Neural cell (in vitro differentiated cells): ENCODE data around the gene PRELID2. TPM values are rescaled to one million over a fixed set of nuclear protein-coding genes. Genes with fewer than 3 reads are reported as not detected.

Source experiments
- H2AFZ ChIP-seq: fragments of 200-600, 300-800 bp; sonication (generic), shearing (Covaris generic); 2 replicates; pipeline ENCODE4 v1.6.0; 2014; ENCODE audit warnings: low read depth, mild to moderate bottlenecking, antibody characterized with exemption, low read length, moderate library complexity
- H3F3A ChIP-seq: fragments of 200-600 bp; shearing (Covaris generic); 2 replicates; pipeline ENCODE4 v1.6.1; 2016; ENCODE audit warnings: mild to moderate bottlenecking, moderate library complexity, mixed read lengths, antibody characterized with exemption, low read length; ENCODE audit not compliant: insufficient read depth, poor library complexity, severe bottlenecking
- H3K27ac ChIP-seq: fragments of 200-600, 300-800 bp; sonication (generic), shearing (Covaris generic); 2 replicates; pipeline ENCODE4 v1.5.1; 2014; ENCODE audit warnings: mild to moderate bottlenecking, low read length, moderate library complexity
- H3K27me3 ChIP-seq: fragments of 300-800, 200-600 bp; sonication (generic), shearing (Covaris generic); 2 replicates; pipeline ENCODE4 v1.6.0; 2014; ENCODE audit warnings: mild to moderate bottlenecking, low read depth, low read length, moderate library complexity; ENCODE audit not compliant: insufficient read depth
- H3K36me3 ChIP-seq: fragments of 300-800, 200-600 bp; sonication (generic), shearing (Covaris generic); 2 replicates; pipeline ENCODE4 v1.5.1; 2014; ENCODE audit warnings: mild to moderate bottlenecking, antibody characterized with exemption, low read length, moderate library complexity; ENCODE audit not compliant: insufficient read depth
- H3K4me2 ChIP-seq: fragments of 300-800, 200-600 bp; sonication (generic), shearing (Covaris generic); 2 replicates; pipeline ENCODE4 v1.6.0; 2014; ENCODE audit warnings: mild to moderate bottlenecking, low read length
- H3K4me3 ChIP-seq: fragments of 300-800, 200-600 bp; sonication (generic), shearing (Covaris generic); 2 replicates; pipeline ENCODE4 v1.5.1; 2014; ENCODE audit warnings: mild to moderate bottlenecking, low read length, moderate library complexity
- H3K79me2 ChIP-seq: fragments of 200-600 bp; shearing (Covaris generic); replicated peaks from 2 replicates; pipeline ENCODE4 v1.6.0; 2014; ENCODE audit warnings: mild to moderate bottlenecking, low read length, moderate library complexity; ENCODE audit not compliant: insufficient read depth
- H3K9ac ChIP-seq: fragments of 300-800, 200-600 bp; sonication (generic), shearing (Covaris generic); 2 replicates; pipeline ENCODE4 v1.6.1; 2016; ENCODE audit warnings: mild to moderate bottlenecking, low read length, mixed read lengths
- H3K9me2 ChIP-seq: fragments of 200-600 bp; shearing (Covaris generic); 2 replicates; pipeline ENCODE4 v1.6.1; 2016; ENCODE audit warnings: mild to moderate bottlenecking, low read length, mixed read lengths; ENCODE audit not compliant: insufficient read depth
- H3K9me3 ChIP-seq: fragments of 200-600, 300-800 bp; sonication (generic), shearing (Covaris generic); 2 replicates; pipeline ENCODE4 v1.6.1; 2016; ENCODE audit warnings: mild to moderate bottlenecking, mixed run types, low read length, moderate library complexity, mixed read lengths
- H4K20me1 ChIP-seq: fragments of 200-600 bp; shearing (Covaris generic); 2 replicates; pipeline ENCODE4 v1.6.1; 2016; ENCODE audit warnings: mild to moderate bottlenecking, mixed run types; ENCODE audit not compliant: insufficient read depth
- EP300 ChIP-seq: fragments of 450-650 bp; conservative IDR thresholded peaks from 2 replicates; pipeline ENCODE4 v1.6.1; 2014; ENCODE audit warnings: antibody characterized with exemption, mild to moderate bottlenecking, moderate library complexity; ENCODE audit not compliant: poor library complexity, severe bottlenecking
- EZH2 ChIP-seq: fragments of 200-600, 300-800 bp; shearing (Covaris generic), sonication (generic); IDR thresholded peaks from 2 replicates; pipeline ENCODE4 v1.6.1; 2014; ENCODE audit warnings: antibody characterized with exemption, low read length, borderline replicate concordance, mild to moderate bottlenecking; ENCODE audit not compliant: insufficient read depth, poor library complexity, severe bottlenecking
- MXI1 ChIP-seq: fragments of 450-650 bp; conservative IDR thresholded peaks from 2 replicates; pipeline ENCODE4 v1.6.1; 2014; ENCODE audit warnings: antibody characterized with exemption, mild to moderate bottlenecking; ENCODE audit not compliant: poor library complexity, severe bottlenecking
- POLR2AphosphoS5 ChIP-seq: IDR thresholded peaks from 2 replicates; pipeline ENCODE4 v1.6.1; 2012
- RAD21 ChIP-seq: fragments of 450-650 bp; conservative IDR thresholded peaks from 2 replicates; pipeline ENCODE4 v1.6.1; 2014; ENCODE audit warnings: antibody characterized with exemption, mild to moderate bottlenecking, moderate library complexity
- REST ChIP-seq: IDR thresholded peaks from 2 replicates; pipeline ENCODE4 v1.6.1; 2012; ENCODE audit warnings: borderline replicate concordance
- SMC3 ChIP-seq: fragments of 450-650 bp; conservative IDR thresholded peaks from 2 replicates; pipeline ENCODE4 v1.6.1; 2014; ENCODE audit warnings: antibody characterized with exemption, mild to moderate bottlenecking, moderate library complexity; ENCODE audit not compliant: poor library complexity
- TAF1 ChIP-seq: IDR thresholded peaks from 2 replicates; pipeline ENCODE4 v1.6.1; 2012; ENCODE audit warnings: low read depth
- polyA plus RNA-seq: library from polyadenylated mRNA; depleted of rRNA; stranded (reverse); fragments of >200 nt; gene quantifications from 2 replicates; pipeline ENCODE4 v1.2.3, GENCODE V29; 2014
- TF ChIP-seq, protein P1 (sequence below): fragments of 450-650 bp; IDR thresholded peaks from 2 replicates; pipeline ENCODE4 v1.5.1; 2014; ENCODE audit warnings: antibody characterized with exemption, mild to moderate bottlenecking, moderate library complexity; ENCODE audit not compliant: poor library complexity, severe bottlenecking

Gene PRELID2
- polyA plus RNA-seq, 1 donor from 2014 or later: not detected

GRCh38 chr5:145715412-145715811 lies 119.7 kb downstream of the PRELID2 start:
- H3K9me3 ChIP-seq: no peaks in the 10 kb centered on the region
- no peak overlapping the region for H3K27ac ChIP-seq
- TF ChIP-seq TAF1 (no peak), EZH2 (no peak), RAD21 (no peak), EP300 (no peak), SMC3 (no peak), MXI1 (no peak), REST (no peak), POLR2AphosphoS5 (no peak)
- TF ChIP-seq, protein P1, sequence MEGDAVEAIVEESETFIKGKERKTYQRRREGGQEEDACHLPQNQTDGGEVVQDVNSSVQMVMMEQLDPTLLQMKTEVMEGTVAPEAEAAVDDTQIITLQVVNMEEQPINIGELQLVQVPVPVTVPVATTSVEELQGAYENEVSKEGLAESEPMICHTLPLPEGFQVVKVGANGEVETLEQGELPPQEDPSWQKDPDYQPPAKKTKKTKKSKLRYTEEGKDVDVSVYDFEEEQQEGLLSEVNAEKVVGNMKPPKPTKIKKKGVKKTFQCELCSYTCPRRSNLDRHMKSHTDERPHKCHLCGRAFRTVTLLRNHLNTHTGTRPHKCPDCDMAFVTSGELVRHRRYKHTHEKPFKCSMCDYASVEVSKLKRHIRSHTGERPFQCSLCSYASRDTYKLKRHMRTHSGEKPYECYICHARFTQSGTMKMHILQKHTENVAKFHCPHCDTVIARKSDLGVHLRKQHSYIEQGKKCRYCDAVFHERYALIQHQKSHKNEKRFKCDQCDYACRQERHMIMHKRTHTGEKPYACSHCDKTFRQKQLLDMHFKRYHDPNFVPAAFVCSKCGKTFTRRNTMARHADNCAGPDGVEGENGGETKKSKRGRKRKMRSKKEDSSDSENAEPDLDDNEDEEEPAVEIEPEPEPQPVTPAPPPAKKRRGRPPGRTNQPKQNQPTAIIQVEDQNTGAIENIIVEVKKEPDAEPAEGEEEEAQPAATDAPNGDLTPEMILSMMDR: no peak
- H4K20me1 ChIP-seq: no peaks in the 10 kb centered on the region
- H3K36me3 ChIP-seq: no peaks in the 10 kb centered on the region
- H3K27me3 ChIP-seq: no peaks in the 10 kb centered on the region
- no peaks in the 10 kb centered on the region for H3F3A ChIP-seq
- no peak overlapping the region for H3K9ac ChIP-seq
- no peak overlapping the region for H2AFZ ChIP-seq
- H3K79me2 ChIP-seq: no peaks in the 10 kb centered on the region
- no peaks in the 10 kb centered on the region for H3K9me2 ChIP-seq
- no peak overlapping the region for H3K4me3 ChIP-seq
- no peak overlapping the region for H3K4me2 ChIP-seq

- TF ChIP-seq POLR2AphosphoS5 (no peak), RAD21 (no peak), SMC3 (no peak)
- TF ChIP-seq, protein P1: no peak
- no peaks in the 10 kb centered on the region for H3K36me3 ChIP-seq
- H2AFZ ChIP-seq: no peak overlapping the region
- no peak overlapping the region for H3K9ac ChIP-seq
- no peaks in the 10 kb centered on the region for H3K79me2 ChIP-seq
- no peaks in the 10 kb centered on the region for H3K9me2 ChIP-seq
- H3K4me2 ChIP-seq: no peak overlapping the region
- H3K9me3 ChIP-seq: no peaks in the 10 kb centered on the region
- H3K27ac ChIP-seq: no peak overlapping the region
- H3K27me3 ChIP-seq: no peaks in the 10 kb centered on the region
- H4K20me1 ChIP-seq: no peaks in the 10 kb centered on the region
- H3K4me3 ChIP-seq: no peak overlapping the region
- H3F3A ChIP-seq: no peaks in the 10 kb centered on the region
Observed at GRCh38 chr5:145712245-145712644, 122.9 kb downstream of the PRELID2 start.
